HepG2 (cell line): Measurements from ENCODE around the gene DGKB. TPM values are rescaled to one million over a fixed set of nuclear protein-coding genes. Genes with fewer than 3 reads are reported as not detected.

Experiments
- ATAC-seq: fragments of 200-7000 bp; cut with Tn5 transposase; 3 replicates; pipeline ENCODE4 v1.9.1; 2020; ENCODE audit warnings: mild to moderate bottlenecking, moderate library complexity
- BruUV-seq: library from RNA; stranded (reverse); fragments of 400-500 nt; replicated peaks from 2 replicates; lab custom pipeline; 2021; lab: Mats Ljungman, UMichigan
- CTCF ChIA-PET: fragments of 300-600 bp; formaldehyde crosslinking; extraction: SDS; loops from one replicate; lab custom pipeline; 2021; ENCODE audit warnings: low total read pairs, inconsistent platforms, low intra/inter-chr PET ratio; lab: Yijun Ruan, JAX
- POLR2A ChIA-PET: fragments of 350-600 bp; sonication (Branson Sonifier 250); formaldehyde crosslinking; loops from one replicate; lab custom pipeline; 2020; ENCODE audit warnings: antibody characterized with exemption, inconsistent platforms; lab: Yijun Ruan, JAX
- DNase-seq: peaks from one replicate; pipeline ENCODE4 v3.0.0-alpha.2; 2015; ENCODE audit warnings: low spot score
- FAIRE-seq: peaks from 3 replicates; lab custom pipeline; 2011; peaks lifted over from hg19 to GRCh38; lab: Jason Lieb, UNC
- H2AFZ ChIP-seq: one replicate; pipeline ENCODE4 v1.6.1; 2011; ENCODE audit warnings: low read length, inconsistent platforms
- H3K27ac ChIP-seq: fragments of 300-600 bp; 3 replicates; pipeline ENCODE4 v1.8.0; 2011; ENCODE audit warnings: mixed run types, mild to moderate bottlenecking, mixed read lengths, low read length, inconsistent platforms; ENCODE audit not compliant: insufficient read depth; ENCODE audit errors: extremely low read length
- H3K27me3 ChIP-seq, 2 experiments: fragments of 200-600 bp in 1 of 2; 2 replicates in 1 of 2; 3 replicates in 1 of 2; pipeline versions ENCODE4 v1.6.0 to v1.8.0; 2011; ENCODE audit warnings: low read length in 2 of 2, mild to moderate bottlenecking in 2 of 2, moderate library complexity in 2 of 2, inconsistent platforms in 1 of 2; ENCODE audit not compliant: insufficient read depth in 2 of 2, control insufficient read depth in 1 of 2
- H3K36me3 ChIP-seq, 2 experiments: fragments of 200-600 bp in 1 of 2; replicated peaks in 1 of 2; 2 replicates in 1 of 2; 3 replicates in 1 of 2; pipeline versions ENCODE4 v1.5.1 to v1.8.0; 2011; ENCODE audit warnings: low read length in 2 of 2, inconsistent platforms in 1 of 2; ENCODE audit not compliant: insufficient read depth in 2 of 2, control insufficient read depth in 1 of 2
- H3K4me1 ChIP-seq: 2 replicates; pipeline ENCODE4 v1.5.1; 2012; ENCODE audit warnings: low read length, inconsistent platforms; ENCODE audit not compliant: insufficient read depth
- H3K4me2 ChIP-seq: 2 replicates; pipeline ENCODE4 v1.6.0; 2011; ENCODE audit warnings: low read depth, low read length, inconsistent platforms
- H3K4me3 ChIP-seq, 3 experiments: fragments of 200-600 bp in 1 of 3; sonication (generic), shearing (Covaris generic) in 1 of 3; replicated peaks in 1 of 3; 2 replicates each; pipeline ENCODE4 v1.5.1; 2011 to 2016; ENCODE audit warnings: low read length in 3 of 3, inconsistent platforms in 2 of 3, low read depth in 2 of 3, mild to moderate bottlenecking in 2 of 3, control low read depth in 1 of 3, mixed read lengths in 1 of 3; ENCODE audit not compliant: insufficient read depth in 1 of 3
- H3K79me2 ChIP-seq: one replicate; pipeline ENCODE4 v1.6.1; 2011; ENCODE audit warnings: low read length, inconsistent platforms; ENCODE audit not compliant: insufficient read depth
- H3K9ac ChIP-seq: 2 replicates; pipeline ENCODE4 v1.6.0; 2011; ENCODE audit warnings: mild to moderate bottlenecking, low read depth, low read length, inconsistent platforms; ENCODE audit not compliant: insufficient read depth
- H3K9me3 ChIP-seq: 2 replicates; pipeline ENCODE4 v1.5.1; 2012; ENCODE audit warnings: mild to moderate bottlenecking, low read length
- H4K20me1 ChIP-seq: 2 replicates; pipeline ENCODE4 v1.6.0; 2011; ENCODE audit warnings: inconsistent platforms, mild to moderate bottlenecking, low read length, moderate library complexity; ENCODE audit not compliant: insufficient read depth
- CENPX ChIP-seq: sonication (generic); formaldehyde crosslinking; IDR thresholded peaks from 2 replicates; pipeline ENCODE4 v1.9.0; 2021; ENCODE audit warnings: mild to moderate bottlenecking, missing genetic modification reagents, moderate library complexity
- NCOA2 ChIP-seq: sonication (generic); formaldehyde crosslinking; IDR thresholded peaks from 2 replicates; pipeline ENCODE4 v1.8.0; 2022; ENCODE audit warnings: inconsistent platforms
- NFYB ChIP-seq: sonication (generic); formaldehyde crosslinking; IDR thresholded peaks from 2 replicates; pipeline ENCODE4 v1.4.0; 2020; ENCODE audit warnings: missing genetic modification reagents
- REST ChIP-seq, 2 experiments: IDR thresholded peaks; 2 replicates each; pipeline ENCODE4 v1.6.1; 2011 to 2012; ENCODE audit warnings: low read length in 2 of 2, borderline replicate concordance in 1 of 2, low read depth in 1 of 2, mild to moderate bottlenecking in 1 of 2, moderate library complexity in 1 of 2
- RFX5 ChIP-seq: IDR thresholded peaks from 2 replicates; pipeline ENCODE4 v1.6.1; 2011; ENCODE audit warnings: low read depth, low read length, improper control_type of control experiment
- SNAPC4 ChIP-seq: sonication (generic); formaldehyde crosslinking; IDR thresholded peaks from 2 replicates; pipeline ENCODE4 v1.4.0; 2020; ENCODE audit warnings: mild to moderate bottlenecking, missing genetic modification reagents
- ZMAT3 ChIP-seq: sonication (generic); formaldehyde crosslinking; conservative IDR thresholded peaks from 2 replicates; pipeline ENCODE4 v1.7.0; 2021; ENCODE audit warnings: missing genetic modification reagents
- ZNF263 ChIP-seq: sonication (generic); formaldehyde crosslinking; IDR thresholded peaks from 2 replicates; pipeline ENCODE4 v1.4.0; 2020; ENCODE audit warnings: missing genetic modification reagents
- ZNF503 ChIP-seq: sonication (generic); formaldehyde crosslinking; IDR thresholded peaks from 2 replicates; pipeline ENCODE4 v1.4.0; 2020; ENCODE audit warnings: missing genetic modification reagents
- ZNF639 ChIP-seq: conservative IDR thresholded peaks from 2 replicates; pipeline ENCODE4 v1.6.1; 2018; ENCODE audit warnings: missing genetic modification reagents
- ZNF672 ChIP-seq: sonication (generic); formaldehyde crosslinking; IDR thresholded peaks from 2 replicates; pipeline ENCODE4 v1.8.1; 2022; ENCODE audit warnings: missing genetic modification reagents
- WGBS: methylation state at CpG from one replicate; pipeline ENCODE4 v1.1.6; 2017; ENCODE audit warnings: low lambda C conversion rate; 5-methylcytosine and 5-hydroxymethylcytosine counted together
- in situ Hi-C: cut with HindIII; loops from 2 replicates; pipeline ENCODE4 v1.10.0; 2017; ENCODE audit warnings: low pct_unique_long_range_greater_than_20kb; ENCODE audit not compliant: extremely low pct_ligation_motif_present
- intact Hi-C: fragments of 100-400 bp; cut with micrococcal nuclease; formaldehyde crosslinking; loops from one replicate; pipeline ENCODE4 v1.10.0; 2022; ENCODE audit not compliant: unreplicated experiment
- polyA plus RNA-seq, 8 experiments: library from polyadenylated mRNA; depleted of rRNA in 3 of 8; stranded (reverse) in 7 of 8; unstranded in 1 of 8; fragments of >200 nt; fragmentation: Illumina TruSeq in 4 of 8; extraction: Trizol in 4 of 8; gene quantifications; 2 replicates each; pipeline versions ENCODE4 v1.2.1 to v1.2.3, GENCODE V29; 2011 to 2016; ENCODE audit warnings: low read depth in 4 of 8, missing spikeins in 1 of 8, mixed read lengths in 1 of 8; ENCODE audit not compliant: insufficient read depth in 1 of 8
- total RNA-seq, 5 experiments: library from RNA; depleted of rRNA; stranded (reverse); fragments of >200 nt; fragmentation: Illumina TruSeq; extraction: Trizol; gene quantifications; 2 replicates each; pipeline ENCODE4 v1.2.3, GENCODE V29; 2016; ENCODE audit warnings: low read depth in 1 of 5
- TF ChIP-seq, protein P1 (sequence below): sonication (generic); formaldehyde crosslinking; IDR thresholded peaks from 2 replicates; pipeline ENCODE4 v1.8.1; 2023; ENCODE audit warnings: mild to moderate bottlenecking, inconsistent platforms, moderate library complexity, missing genetic modification reagents, borderline replicate concordance

Gene DGKB
- total and polyA plus RNA-seq, 2 of the 13 experiments (the other 11 are each of a cell fraction or from before 2014, with no cell fraction given), result not detected

DNA sequence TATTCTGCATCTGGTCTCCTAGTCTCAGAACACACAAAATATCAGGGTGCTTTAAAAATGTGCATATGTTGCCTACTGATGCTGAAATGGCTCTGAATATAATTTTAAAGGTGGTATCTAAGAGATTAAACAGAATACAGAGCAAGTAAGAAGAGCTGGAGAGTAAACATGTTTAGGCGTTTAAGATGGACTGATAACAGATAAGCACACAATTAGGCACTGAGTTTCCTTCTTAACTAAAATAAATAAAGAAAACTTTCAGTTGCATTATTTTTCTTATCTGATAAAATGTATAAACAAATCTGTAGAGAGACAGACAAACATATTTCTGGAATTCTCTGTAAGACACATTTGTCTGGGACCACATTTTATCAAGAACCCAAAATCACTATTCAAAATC lies 35.6 kb upstream of the DGKB start:
- Histone ChIP-seq H2AFZ (no peak overlapping the region), H3K4me1 (no peaks in the 10 kb centered on the region), H4K20me1 (no peaks in the 10 kb centered on the region), H3K9ac (no peak overlapping the region), H3K9me3 (no peaks in the 10 kb centered on the region), H3K27ac (no peak overlapping the region), H3K4me3 (no peak overlapping the region), H3K27me3 (no peaks in the 10 kb centered on the region), H3K79me2 (no peaks in the 10 kb centered on the region), H3K36me3 (no peaks in the 10 kb centered on the region), H3K4me2 (no peak overlapping the region)
- ChIA-PET POLR2A (no interaction called here), CTCF (no interaction called here)
- DNase-seq, result no peak
- no peak for FAIRE-seq
- in situ Hi-C loops (no loop called here), intact Hi-C loops (no loop called here)
- WGBS, result 38% methylated on average over 1 of the region's 1 CpG
- no peak for ATAC-seq
- BruUV-seq, result no TSS peak
- TF ChIP-seq, protein P1, sequence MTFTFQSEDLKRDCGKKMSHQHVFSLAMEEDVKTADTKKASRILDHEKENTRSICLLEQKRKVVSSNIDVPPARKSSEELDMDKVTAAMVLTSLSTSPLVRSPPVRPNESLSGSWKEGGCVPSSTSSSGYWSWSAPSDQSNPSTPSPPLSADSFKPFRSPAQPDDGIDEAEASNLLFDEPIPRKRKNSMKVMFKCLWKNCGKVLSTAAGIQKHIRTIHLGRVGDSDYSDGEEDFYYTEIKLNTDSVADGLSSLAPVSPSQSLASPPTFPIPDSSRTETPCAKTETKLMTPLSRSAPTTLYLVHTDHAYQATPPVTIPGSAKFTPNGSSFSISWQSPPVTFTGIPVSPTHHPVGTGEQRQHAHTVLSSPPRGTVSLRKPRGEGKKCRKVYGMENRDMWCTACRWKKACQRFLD, result no peak
- TF ChIP-seq CENPX (CRISPR knock-in tag) (no peak), ZNF639 (CRISPR knock-in tag) (no peak), ZNF672 (CRISPR knock-in tag) (no peak), REST (IDR thresholded peaks at IDR 0.05; ENCODE audit: borderline replicate concordance in 1 of 2, low read depth in 1 of 2, low read length in 2 of 2) (no peak), NCOA2 (CRISPR knock-in tag) (no peak), ZMAT3 (CRISPR knock-in tag) (no peak), RFX5 (no peak), NFYB (no peak), SNAPC4 (CRISPR knock-in tag) (no peak), ZNF503 (CRISPR knock-in tag) (no peak), ZNF263 (no peak)
